ENCODE data around the gene SPATS1. TPM values are rescaled to one million over a fixed set of nuclear protein-coding genes. Genes with fewer than 3 reads are reported as not detected.

SPATS1 gene
- total RNA-seq, 2 experiments from 2014 or later, result not detected

- ChIA-PET CTCF (no interaction called here), POLR2A (no interaction called here)
- ATAC-seq (ENCODE audit: poor library complexity), result no peak
- DNase-seq, result no peak
- Histone ChIP-seq H3K4me1 (ENCODE audit: insufficient read depth, low read length) (no peaks in the 10 kb centered on the region), H3K4me3 (ENCODE audit: low read length) (no peak overlapping the region), H3K27ac (ENCODE audit: low read depth in 1 of 2, low read length in 2 of 2) (no peak overlapping the region), H3K27me3 (ENCODE audit: control insufficient read depth in 1 of 2, insufficient read depth in 2 of 2, low read length in 2 of 2) (peaks cover 0 to 6% of the 10 kb centered on the region in 2 experiments), H3K36me3 (ENCODE audit: insufficient read depth, low read length) (no peaks in the 10 kb centered on the region), H3K9me3 (ENCODE audit: control insufficient read depth in 1 of 2, insufficient read depth in 1 of 2, low read length in 2 of 2) (no peaks in the 10 kb centered on the region)
- Mint-ChIP-seq H3K27me3 (peaks cover 4% of the 10 kb centered on the region), H3K9me3 (peaks cover 2% of the 10 kb centered on the region), H3K4me3 (no peak overlapping the region), H3K36me3 (ENCODE audit: low read depth) (no peaks in the 10 kb centered on the region), H3K27ac (no peak overlapping the region), H3K4me1 (ENCODE audit: low read depth) (no peaks in the 10 kb centered on the region)
- intact Hi-C loops (cut with DNase I, micrococcal nuclease), result no loop called here
- TF ChIP-seq CTCF (IDR thresholded peaks at IDR 0.05), result no peak
These were observed 14.0 kb downstream of the SPATS1 start for GRCh38 chr6:44356487-44356886.

GRCh38 chr6:44359973-44360372, 17.5 kb downstream of the SPATS1 start:
- H3K27ac Mint-ChIP-seq, result no peak overlapping the region
- Histone ChIP-seq H3K4me1 (ENCODE audit: insufficient read depth, low read length) (no peaks in the 10 kb centered on the region), H3K27me3 (ENCODE audit: control insufficient read depth in 1 of 2, insufficient read depth in 2 of 2, low read length in 2 of 2) (peaks cover 0 to 6% of the 10 kb centered on the region in 2 experiments), H3K4me3 (ENCODE audit: low read length) (no peak overlapping the region), H3K9me3 (ENCODE audit: control insufficient read depth in 1 of 2, insufficient read depth in 1 of 2, low read length in 2 of 2) (no peaks in the 10 kb centered on the region), H3K36me3 (ENCODE audit: insufficient read depth, low read length) (no peaks in the 10 kb centered on the region), H3K27ac (ENCODE audit: low read depth in 1 of 2, low read length in 2 of 2) (no peak overlapping the region)
- TF ChIP-seq CTCF (IDR thresholded peaks at IDR 0.05), result no peak
- CTCF ChIA-PET, result no interaction called here
- intact Hi-C loops (cut with DNase I, micrococcal nuclease), result no loop called here
- H3K36me3 Mint-ChIP-seq (ENCODE audit: low read depth), result no peaks in the 10 kb centered on the region
- H3K4me1 Mint-ChIP-seq (ENCODE audit: low read depth), result no peaks in the 10 kb centered on the region
- no peak overlapping the region for H3K4me3 Mint-ChIP-seq
- H3K27me3 Mint-ChIP-seq, result peaks cover 14% of the 10 kb centered on the region
- peaks cover 2% of the 10 kb centered on the region for H3K9me3 Mint-ChIP-seq
- POLR2A ChIA-PET, result no interaction called here
- ATAC-seq (ENCODE audit: poor library complexity), result no peak
- no peak for DNase-seq

GRCh38 chr6:44361947-44362346, 19.5 kb downstream of the SPATS1 start:
- Histone ChIP-seq H3K4me3 (ENCODE audit: low read length) (no peak overlapping the region), H3K27me3 (ENCODE audit: control insufficient read depth in 1 of 2, insufficient read depth in 2 of 2, low read length in 2 of 2) (peaks cover 0 to 2% of the 10 kb centered on the region in 2 experiments), H3K36me3 (ENCODE audit: insufficient read depth, low read length) (no peaks in the 10 kb centered on the region), H3K27ac (ENCODE audit: low read depth in 1 of 2, low read length in 2 of 2) (no peak overlapping the region), H3K9me3 (ENCODE audit: control insufficient read depth in 1 of 2, insufficient read depth in 1 of 2, low read length in 2 of 2) (no peaks in the 10 kb centered on the region), H3K4me1 (ENCODE audit: insufficient read depth, low read length) (no peaks in the 10 kb centered on the region)
- no peak for DNase-seq
- Mint-ChIP-seq H3K4me1 (ENCODE audit: low read depth) (no peaks in the 10 kb centered on the region), H3K27me3 (peaks cover 12% of the 10 kb centered on the region), H3K27ac (no peak overlapping the region), H3K36me3 (ENCODE audit: low read depth) (no peaks in the 10 kb centered on the region), H3K9me3 (peaks cover under 1% of the 10 kb centered on the region), H3K4me3 (no peak overlapping the region)
- no peak for TF ChIP-seq CTCF (IDR thresholded peaks at IDR 0.05)
- intact Hi-C loops (cut with DNase I, micrococcal nuclease), result no loop called here
- ChIA-PET CTCF (no interaction called here), POLR2A (no interaction called here)
- ATAC-seq (ENCODE audit: poor library complexity), result no peak

Measured in CD4-positive, alpha-beta T cell (primary cell).